Tibial artery (tissue), 4 donors: ENCODE results near the gene IGSF9B.

ENCODE experiments used
- DNase-seq, 2 donors: peaks; one replicate each; pipeline ENCODE4 v3.0.0-alpha.2; 2019
- H3K27ac ChIP-seq, 2 donors: fragments of 200-600 bp; sonication (generic) in 1 of 2; 1 replicate in 1 of 2; 2 replicates in 1 of 2; pipeline ENCODE4 v1.5.1; 2018 to 2019; ENCODE audit warnings: mild to moderate bottlenecking in 1 of 2
- H3K27me3 ChIP-seq, 2 donors: fragments of 200-600 bp; sonication (generic) in 1 of 2; one replicate each; pipeline versions ENCODE4 v1.5.1 to v1.6.0; 2016 to 2019
- H3K36me3 ChIP-seq, 3 donors: fragments of 200-600 bp; sonication (generic) in 2 of 3; one replicate each; pipeline ENCODE4 v1.5.1; 2016 to 2019; ENCODE audit warnings: mild to moderate bottlenecking in 2 of 3
- H3K4me1 ChIP-seq, 4 donors: fragments of 200-600 bp; sonication (generic) in 2 of 4; 1 replicate in 3 of 4; 2 replicates in 1 of 4; pipeline ENCODE4 v1.5.1; 2016 to 2019
- H3K4me3 ChIP-seq, 2 donors: fragments of 200-600 bp; sonication (generic) in 1 of 2; 1 replicate in 1 of 2; 2 replicates in 1 of 2; pipeline ENCODE4 v1.5.1; 2018 to 2019; ENCODE audit warnings: mild to moderate bottlenecking in 2 of 2
- H3K9me3 ChIP-seq, 3 donors: fragments of 200-600 bp; sonication (generic) in 1 of 3; one replicate each; pipeline ENCODE4 v1.5.1; 2016 to 2019
- intact Hi-C: fragments of 100-400 bp; cut with DNase I; formaldehyde crosslinking; loops from one replicate; pipeline ENCODE4 v1.15.0; 2023; ENCODE audit warnings: low total_unique reads
- TF ChIP-seq, protein P1 (sequence below), 2 experiments: fragments of 200-600 bp in 1 of 2; fragments of 450-650 bp in 1 of 2; IDR thresholded peaks; one replicate each; pipeline ENCODE4 v1.5.1; 2017 to 2019; ENCODE audit warnings: antibody characterized with exemption in 2 of 2, mild to moderate bottlenecking in 1 of 2, moderate library complexity in 1 of 2

IGSF9B gene

GRCh38 chr11:133966921-133967598 is 10.3 kb upstream of the IGSF9B start:
- TF ChIP-seq, protein P1, sequence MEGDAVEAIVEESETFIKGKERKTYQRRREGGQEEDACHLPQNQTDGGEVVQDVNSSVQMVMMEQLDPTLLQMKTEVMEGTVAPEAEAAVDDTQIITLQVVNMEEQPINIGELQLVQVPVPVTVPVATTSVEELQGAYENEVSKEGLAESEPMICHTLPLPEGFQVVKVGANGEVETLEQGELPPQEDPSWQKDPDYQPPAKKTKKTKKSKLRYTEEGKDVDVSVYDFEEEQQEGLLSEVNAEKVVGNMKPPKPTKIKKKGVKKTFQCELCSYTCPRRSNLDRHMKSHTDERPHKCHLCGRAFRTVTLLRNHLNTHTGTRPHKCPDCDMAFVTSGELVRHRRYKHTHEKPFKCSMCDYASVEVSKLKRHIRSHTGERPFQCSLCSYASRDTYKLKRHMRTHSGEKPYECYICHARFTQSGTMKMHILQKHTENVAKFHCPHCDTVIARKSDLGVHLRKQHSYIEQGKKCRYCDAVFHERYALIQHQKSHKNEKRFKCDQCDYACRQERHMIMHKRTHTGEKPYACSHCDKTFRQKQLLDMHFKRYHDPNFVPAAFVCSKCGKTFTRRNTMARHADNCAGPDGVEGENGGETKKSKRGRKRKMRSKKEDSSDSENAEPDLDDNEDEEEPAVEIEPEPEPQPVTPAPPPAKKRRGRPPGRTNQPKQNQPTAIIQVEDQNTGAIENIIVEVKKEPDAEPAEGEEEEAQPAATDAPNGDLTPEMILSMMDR (IDR thresholded peaks at IDR 0.05), result peak; percentile 25 to 42
- no peaks in the 10 kb centered on the region for H3K9me3 ChIP-seq
- peaks cover 0 to 35% (median 25%) of the 10 kb centered on the region in 4 donors for H3K4me1 ChIP-seq
- H3K36me3 ChIP-seq, result no peaks in the 10 kb centered on the region
- H3K27ac ChIP-seq, result peak overlapping the region; percentile 53 to 70
- no peak for DNase-seq
- intact Hi-C loops, result loop anchor here (5.0 kb wide), 1 partner anchor 65 kb away; no protein-coding TSS in a partner anchor
- H3K27me3 ChIP-seq, result peaks cover 0 to 13% of the 10 kb centered on the region in 2 donors
- no peak overlapping the region for H3K4me3 ChIP-seq

- TF ChIP-seq, protein P1 (IDR thresholded peaks at IDR 0.05), result no peak
- DNase-seq, result no peak
- Histone ChIP-seq H3K27me3 (peaks cover 0 to 5% of the 10 kb centered on the region in 2 donors), H3K36me3 (no peaks in the 10 kb centered on the region), H3K27ac (peak overlapping the region; percentile 53 to 70), H3K9me3 (no peaks in the 10 kb centered on the region), H3K4me1 (peaks cover 0 to 35% (median 25%) of the 10 kb centered on the region in 4 donors), H3K4me3 (no peak overlapping the region)
- intact Hi-C loops, result loop anchor here (5.0 kb wide), 1 partner anchor 66 kb away; no protein-coding TSS in a partner anchor
These were observed 9.4 kb upstream of the IGSF9B start for GRCh38 chr11:133966172-133966651.

DNA sequence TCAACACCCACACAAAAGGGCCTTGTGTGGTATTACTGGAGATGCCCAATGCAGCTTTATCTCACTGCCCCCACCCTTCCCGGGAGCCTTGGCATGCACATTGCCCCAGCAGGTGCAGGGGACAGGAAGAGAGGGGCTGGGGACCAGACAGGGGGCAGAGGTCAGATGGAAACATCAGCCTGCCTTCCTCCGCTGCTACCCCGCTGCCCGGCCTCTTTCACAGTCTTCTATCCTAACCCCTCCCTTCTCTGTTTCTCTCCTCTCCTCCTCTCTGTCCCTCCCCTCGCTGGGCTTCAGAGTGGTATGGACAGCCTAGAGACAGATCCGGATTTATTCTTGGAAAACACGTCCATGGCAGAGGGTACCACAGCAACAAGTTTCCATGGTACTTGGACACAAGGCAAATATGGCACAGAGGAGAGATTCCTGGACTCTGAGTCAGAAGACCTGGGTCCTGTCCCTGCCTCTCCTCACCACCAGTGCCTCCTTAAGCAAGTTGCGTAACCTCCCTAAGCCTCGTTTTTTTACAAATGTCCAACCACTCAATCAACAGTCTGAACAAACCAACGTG is 8.3 kb upstream of the IGSF9B start:
- peak overlapping the region; percentile 70 to 80 for H3K27ac ChIP-seq
- intact Hi-C loops, result loop anchor here (5.0 kb wide), 1 partner anchor 67 kb away; no protein-coding TSS in a partner anchor
- TF ChIP-seq, protein P1 (IDR thresholded peaks at IDR 0.05), result peak in 1 of 2 experiments; percentile 24

DNA sequence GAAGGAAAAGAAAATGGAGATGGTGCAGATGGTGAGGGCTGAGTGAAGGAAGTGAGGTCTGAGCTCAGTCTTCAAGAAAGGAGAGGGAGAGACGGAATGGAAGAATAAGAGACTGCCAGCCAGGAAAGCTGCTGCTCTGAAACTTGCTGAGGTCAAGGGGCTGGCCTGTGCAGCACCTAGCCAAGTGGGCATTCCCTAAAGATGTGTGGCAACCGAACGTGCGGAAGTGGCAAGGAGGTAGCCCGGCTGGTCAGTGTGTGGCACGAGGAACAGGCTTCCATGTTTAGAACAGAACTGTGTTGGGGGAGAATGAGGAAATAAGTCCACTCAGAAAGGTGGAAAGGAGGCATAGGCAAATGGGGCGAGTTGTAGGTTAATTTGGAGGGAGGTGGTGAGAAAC is 7.6 kb upstream of the IGSF9B start:
- H3K4me1 ChIP-seq, result peaks cover 0 to 35% (median 25%) of the 10 kb centered on the region in 4 donors
- intact Hi-C loops, result no loop called here
- no peaks in the 10 kb centered on the region for H3K27me3 ChIP-seq
- H3K9me3 ChIP-seq, result no peaks in the 10 kb centered on the region
- no peak overlapping the region for H3K4me3 ChIP-seq
- H3K36me3 ChIP-seq, result no peaks in the 10 kb centered on the region
- TF ChIP-seq, protein P1 (IDR thresholded peaks at IDR 0.05), result no peak
- peak overlapping the region; percentile 70 to 80 for H3K27ac ChIP-seq
- DNase-seq, result no peak

More for the DNA sequence above, 8.3 kb upstream of the IGSF9B start:
- peaks cover 0 to 35% (median 25%) of the 10 kb centered on the region in 4 donors for H3K4me1 ChIP-seq
- H3K27me3 ChIP-seq, result no peaks in the 10 kb centered on the region
- H3K36me3 ChIP-seq, result no peaks in the 10 kb centered on the region
- H3K4me3 ChIP-seq, result no peak overlapping the region
- no peaks in the 10 kb centered on the region for H3K9me3 ChIP-seq
- peak; percentile 55 to 81 for DNase-seq

- no peak for DNase-seq
- H3K9me3 ChIP-seq, result no peaks in the 10 kb centered on the region
- TF ChIP-seq, protein P1 (IDR thresholded peaks at IDR 0.05), result no peak
- intact Hi-C loops, result no loop called here
- no peak overlapping the region for H3K4me3 ChIP-seq
- H3K27me3 ChIP-seq, result no peaks in the 10 kb centered on the region
- H3K4me1 ChIP-seq, result peaks cover 0 to 38% (median 27%) of the 10 kb centered on the region in 4 donors
- no peak overlapping the region for H3K27ac ChIP-seq
- no peaks in the 10 kb centered on the region for H3K36me3 ChIP-seq
These were observed 5.1 kb upstream of the IGSF9B start for GRCh38 chr11:133961890-133962289.
